GM21381 (cell line): ENCODE results near the gene NEURL1.
"Not testable (repeated sequence)": the region's sequence is repeated elsewhere in the genome, so short reads cannot be mapped to it uniquely, and the experiment has no call there.

Source experiments
- ATAC-seq: cut with Tn5 transposase; IDR thresholded peaks from one replicate; pipeline ENCODE4 v1.9.1; 2021; ENCODE audit warnings: mild to moderate bottlenecking, moderate library complexity; ENCODE audit not compliant: unreplicated experiment

The NEURL1 gene

GRCh38 chr10:103620891-103621782, 127.6 kb downstream of the NEURL1 start:
- no peak for ATAC-seq

GRCh38 chr10:103621783-103622125, 128.2 kb downstream of the NEURL1 start:
- no peak for ATAC-seq

- ATAC-seq, result no peak
Measured at GRCh38 chr10:103622286-103622685, 128.8 kb downstream of the NEURL1 start.

GRCh38 chr10:103622935-103623574, 129.6 kb downstream of the NEURL1 start:
- no peak for ATAC-seq

- no peak for ATAC-seq
Measured at GRCh38 chr10:103626178-103626577, 132.7 kb downstream of the NEURL1 start.

- ATAC-seq, result no peak
Measured at GRCh38 chr10:103627111-103627892, 133.8 kb downstream of the NEURL1 start.

GRCh38 chr10:103627893-103628292, 134.4 kb downstream of the NEURL1 start:
- no peak for ATAC-seq

GRCh38 chr10:103629581-103629980, 136.1 kb downstream of the NEURL1 start:
- ATAC-seq, result no peak

GRCh38 chr10:103630156-103630555, 136.7 kb downstream of the NEURL1 start:
- no peak for ATAC-seq

- ATAC-seq, result no peak
Measured at GRCh38 chr10:103632247-103632642, 138.7 kb downstream of the NEURL1 start.

- not testable (repeated sequence) for ATAC-seq
Measured at GRCh38 chr10:103632871-103633270, 139.4 kb downstream of the NEURL1 start.

GRCh38 chr10:103633846-103634245, 140.3 kb downstream of the NEURL1 start:
- no peak for ATAC-seq

- no peak for ATAC-seq
Measured at GRCh38 chr10:103635580-103635979, 142.1 kb downstream of the NEURL1 start.

- ATAC-seq, result no peak
Measured at GRCh38 chr10:103636492-103636891, 143.0 kb downstream of the NEURL1 start.

- ATAC-seq, result no peak
Measured at GRCh38 chr10:103637011-103637410, 143.5 kb downstream of the NEURL1 start.

- ATAC-seq, result no peak
Measured at GRCh38 chr10:103637927-103638557, 144.5 kb downstream of the NEURL1 start.

GRCh38 chr10:103638948-103639347, 145.4 kb downstream of the NEURL1 start:
- ATAC-seq, result no peak

- no peak for ATAC-seq
Measured at GRCh38 chr10:103640436-103641181, 147.1 kb downstream of the NEURL1 start.

- ATAC-seq, result no peak
Measured at GRCh38 chr10:103641326-103641725, 147.8 kb downstream of the NEURL1 start.
